Measurements from ENCODE around the gene CALCOCO1. TPM values are rescaled to one million over a fixed set of nuclear protein-coding genes. Genes with fewer than 3 reads are reported as not detected.
"Not testable (repeated sequence)": the region's sequence is repeated elsewhere in the genome, so short reads cannot be mapped to it uniquely, and the experiment has no call there.

Gene CALCOCO1
- total and polyA plus RNA-seq, 2 of the 8 experiments (the other 6 are each of a cell fraction or from before 2014, with no cell fraction given), result 20.3 to 39.3 TPM

GRCh38 chr12:53762793-53763192, 35.5 kb upstream of the CALCOCO1 start:
- H2BK120ac ChIP-seq (replicated peaks; ENCODE audit: low read depth, low read length); POLR2A ChIA-PET (ENCODE audit: partially characterized antibody); H3K36me3 ChIP-seq (ENCODE audit: control insufficient read depth in 2 of 4, insufficient read depth in 4 of 4, low read length in 3 of 4); H3K79me2 ChIP-seq (ENCODE audit: control insufficient read depth in 1 of 2, insufficient read depth in 2 of 2, low read length in 2 of 2); H3K23me2 ChIP-seq (ENCODE audit: low read depth, low read length); H2BK5ac ChIP-seq (ENCODE audit: low read depth, low read length); H3K18ac ChIP-seq (ENCODE audit: extremely low read depth, low read length); H2BK12ac ChIP-seq (ENCODE audit: low read depth, low read length); H3K4me1 ChIP-seq (replicated peaks in 1 of 4; ENCODE audit: control insufficient read depth in 3 of 4, insufficient read depth in 4 of 4, low read length in 3 of 4); H4K91ac ChIP-seq (replicated peaks; ENCODE audit: insufficient read length, low read length); H3K4ac ChIP-seq (replicated peaks; ENCODE audit: insufficient read length, low read depth, low read length); FAIRE-seq; H4K8ac ChIP-seq (ENCODE audit: extremely low read depth, insufficient read depth, low read length); H3K9me3 ChIP-seq (ENCODE audit: insufficient read depth in 2 of 2, low read depth in 1 of 2, low read length in 1 of 2); H3K56ac ChIP-seq (replicated peaks; ENCODE audit: insufficient read length, low read depth, low read length); H3K4me2 ChIP-seq (ENCODE audit: insufficient read depth in 1 of 2, low read depth in 2 of 2, low read length in 2 of 2); H3K79me1 ChIP-seq (ENCODE audit: low read depth, low read length); DNase-seq (ENCODE audit: low read depth in 1 of 2, low spot score in 2 of 2); H3K14ac ChIP-seq (ENCODE audit: insufficient read length); H4K5ac ChIP-seq (ENCODE audit: insufficient read length, low read depth, low read length); H2BK20ac ChIP-seq (ENCODE audit: low read length); H2BK15ac ChIP-seq (ENCODE audit: low read length); H4K20me1 ChIP-seq (replicated peaks in 1 of 2; ENCODE audit: control insufficient read depth in 1 of 2, insufficient read depth in 2 of 2, low read length in 2 of 2); H2AK5ac ChIP-seq (ENCODE audit: low read depth, low read length); H3K4me3 ChIP-seq (ENCODE audit: extremely low read depth in 1 of 4, insufficient read depth in 2 of 4, low read depth in 3 of 4, low read length in 4 of 4); H3K27ac ChIP-seq (ENCODE audit: low read depth, low read length); H3K9ac ChIP-seq (replicated peaks in 1 of 4; ENCODE audit: extremely low read depth in 1 of 4, low read depth in 3 of 4, low read length in 3 of 4); H3K23ac ChIP-seq (ENCODE audit: insufficient read length); H2AFZ ChIP-seq (ENCODE audit: low read length): not testable (repeated sequence)
- CTCF ChIA-PET (ENCODE audit: partially characterized antibody), result interaction anchor here (0.9 to 1.6 kb wide), 3 partner anchors 8 to 222 kb away, joined by 3 to 5 read pairs (median 4); partner anchors contain the start of gene HOXC10
- H3K27me3 ChIP-seq (replicated peaks in 1 of 4; ENCODE audit: control insufficient read depth in 3 of 4, extremely low read depth in 1 of 4, insufficient read depth in 3 of 4, low read length in 3 of 4), result peaks cover 0 to 29% (median 10%) of the 10 kb centered on the region in 4 experiments; a peak in 5 of 7 replicates
- 91% methylated on average over 3 of the region's 3 CpGs; no CpG with 5 or more reads in 1 of the 2 experiments for WGBS, 2 experiments (ENCODE audit: extremely low coverage in 1 of 2, insufficient coverage in 1 of 2, insufficient read length in 1 of 2, insufficient replicate concordance in 2 of 2, low coverage in 1 of 2, low lambda C conversion rate in 2 of 2, missing lambda C conversion rate in 1 of 2)
